Measurements from ENCODE around the gene C1QTNF6.
A peak's percentile ranks its signal among the peaks of the same experiment; 100 is the strongest.
"Not testable (repeated sequence)": the region's sequence is repeated elsewhere in the genome, so short reads cannot be mapped to it uniquely, and the experiment has no call there.

The C1QTNF6 gene

GRCh38 chr22:37187891-37188761 is at the start of gene C1QTNF6:
C1QTNF6 (minus strand) TSS chr22:37188247; CDS start chr22:37188213, 34 bp downstream.
- DNase-seq: no peak

- DNase-seq: no peak
Measured at GRCh38 chr22:37235897-37236607, 48.0 kb upstream of the C1QTNF6 start.

GRCh38 chr22:37234736-37235711 is 47.0 kb upstream of the C1QTNF6 start:
- DNase-seq: no peak

- DNase-seq: no peak
Measured at GRCh38 chr22:37233751-37234631, 45.9 kb upstream of the C1QTNF6 start.

- DNase-seq: not testable (repeated sequence)
Measured at GRCh38 chr22:37233371-37233750, 45.3 kb upstream of the C1QTNF6 start.

- no peak for DNase-seq
Measured at GRCh38 chr22:37232140-37232998, 44.3 kb upstream of the C1QTNF6 start.

- DNase-seq: no peak
Measured at GRCh38 chr22:37231406-37232139, 43.5 kb upstream of the C1QTNF6 start.

- no peak for DNase-seq
Measured at GRCh38 chr22:37230673-37231405, 42.8 kb upstream of the C1QTNF6 start.

GRCh38 chr22:37229805-37230672 is 42.0 kb upstream of the C1QTNF6 start:
- DNase-seq: peak; percentile 73

GRCh38 chr22:37229012-37229804 is 41.2 kb upstream of the C1QTNF6 start:
- no peak for DNase-seq

GRCh38 chr22:37228106-37229011 is 40.3 kb upstream of the C1QTNF6 start:
- DNase-seq: peak; percentile 31

GRCh38 chr22:37226514-37226913 is 38.5 kb upstream of the C1QTNF6 start:
- DNase-seq: no peak

GRCh38 chr22:37226087-37226486 is 38.0 kb upstream of the C1QTNF6 start:
- no peak for DNase-seq

- DNase-seq: no peak
Measured at GRCh38 chr22:37225481-37225880, 37.4 kb upstream of the C1QTNF6 start.

GRCh38 chr22:37224757-37225420 is 36.8 kb upstream of the C1QTNF6 start:
- DNase-seq: no peak

All from KG1 (cell line).